Neural progenitor cell (in vitro differentiated cells): ENCODE data around the gene COTL1. TPM values are rescaled to one million over a fixed set of nuclear protein-coding genes. Genes with fewer than 3 reads are reported as not detected.

ENCODE experiments used
- DNase-seq: peaks from one replicate; pipeline ENCODE4 v3.0.0-alpha.2; 2016; ENCODE audit warnings: low spot score
- H2AFZ ChIP-seq: fragments of 200-600 bp; sonication (generic); replicated peaks from 2 replicates; pipeline ENCODE4 v1.6.1; 2016; ENCODE audit warnings: antibody characterized with exemption
- H3F3A ChIP-seq: fragments of 200-600 bp; sonication (generic); 2 replicates; pipeline ENCODE4 v1.6.1; 2016; ENCODE audit warnings: antibody characterized with exemption, low read depth
- H3K27ac ChIP-seq: fragments of 200-600 bp; sonication (generic); 2 replicates; pipeline ENCODE4 v1.5.1; 2016; ENCODE audit warnings: mild to moderate bottlenecking
- H3K27me3 ChIP-seq: fragments of 200-600 bp; sonication (generic); 2 replicates; pipeline ENCODE4 v1.6.1; 2016; ENCODE audit warnings: mild to moderate bottlenecking, moderate library complexity
- H3K36me3 ChIP-seq: fragments of 200-600 bp; sonication (generic); 2 replicates; pipeline ENCODE4 v1.5.1; 2016
- H3K4me1 ChIP-seq: fragments of 200-600 bp; sonication (generic); 2 replicates; pipeline ENCODE4 v1.6.1; 2016; ENCODE audit warnings: mixed run types
- H3K4me2 ChIP-seq: fragments of 200-600 bp; sonication (generic); 2 replicates; pipeline ENCODE4 v1.6.1; 2016
- H3K4me3 ChIP-seq: fragments of 200-600 bp; sonication (generic); 2 replicates; pipeline ENCODE4 v1.5.1; 2016
- H3K79me2 ChIP-seq: fragments of 200-600 bp; sonication (generic); 2 replicates; pipeline ENCODE4 v1.6.1; 2016; ENCODE audit warnings: low read depth
- H3K9ac ChIP-seq: fragments of 200-600 bp; sonication (generic); 2 replicates; pipeline ENCODE4 v1.6.1; 2016
- H3K9me3 ChIP-seq: fragments of 200-600 bp; sonication (generic); 2 replicates; pipeline ENCODE4 v1.5.1; 2016; ENCODE audit warnings: low read depth
- H4K20me1 ChIP-seq: fragments of 200-600 bp; sonication (generic); 2 replicates; pipeline ENCODE4 v1.6.1; 2016; ENCODE audit warnings: low read depth
- H3K27ac Mint-ChIP-seq: 3 replicates; pipeline ENCODE4 v1.8.0; 2021; ENCODE audit warnings: mixed read lengths
- H3K27me3 Mint-ChIP-seq: 2 replicates; pipeline ENCODE4 v1.8.0; 2022; ENCODE audit warnings: low read depth, mild to moderate bottlenecking, inconsistent platforms, moderate library complexity, mixed read lengths; ENCODE audit not compliant: insufficient read depth
- H3K36me3 Mint-ChIP-seq: 3 replicates; pipeline ENCODE4 v1.8.0; 2021; ENCODE audit warnings: mixed read lengths
- H3K4me1 Mint-ChIP-seq: 3 replicates; pipeline ENCODE4 v1.8.0; 2021; ENCODE audit warnings: mixed read lengths
- H3K4me3 Mint-ChIP-seq: 3 replicates; pipeline ENCODE4 v1.8.0; 2021; ENCODE audit warnings: mild to moderate bottlenecking, moderate library complexity, mixed read lengths
- H3K9me3 Mint-ChIP-seq: 3 replicates; pipeline ENCODE4 v1.8.0; 2020; ENCODE audit warnings: mixed read lengths
- CTCF ChIP-seq: fragments of 200-600 bp; sonication (generic); IDR thresholded peaks from 2 replicates; pipeline ENCODE4 v1.5.1; 2017; ENCODE audit warnings: antibody characterized with exemption, mild to moderate bottlenecking
- EZH2 ChIP-seq: fragments of 200-600 bp; sonication (generic); IDR thresholded peaks from 2 replicates; pipeline ENCODE4 v1.6.1; 2017; ENCODE audit warnings: antibody characterized with exemption, mild to moderate bottlenecking, moderate library complexity
- EZH2phosphoT487 ChIP-seq: fragments of 200-600 bp; sonication (generic); IDR thresholded peaks from 2 replicates; pipeline ENCODE4 v1.6.1; 2017; ENCODE audit warnings: antibody characterized with exemption
- total RNA-seq: library from RNA; depleted of rRNA; stranded (reverse); fragments of >200 nt; gene quantifications from 2 replicates; pipeline ENCODE4 v1.2.3, GENCODE V29; 2015; ENCODE audit warnings: low replicate concordance

Gene COTL1
- total RNA-seq, 1 donor from 2014 or later, result 46.9 TPM

DNA sequence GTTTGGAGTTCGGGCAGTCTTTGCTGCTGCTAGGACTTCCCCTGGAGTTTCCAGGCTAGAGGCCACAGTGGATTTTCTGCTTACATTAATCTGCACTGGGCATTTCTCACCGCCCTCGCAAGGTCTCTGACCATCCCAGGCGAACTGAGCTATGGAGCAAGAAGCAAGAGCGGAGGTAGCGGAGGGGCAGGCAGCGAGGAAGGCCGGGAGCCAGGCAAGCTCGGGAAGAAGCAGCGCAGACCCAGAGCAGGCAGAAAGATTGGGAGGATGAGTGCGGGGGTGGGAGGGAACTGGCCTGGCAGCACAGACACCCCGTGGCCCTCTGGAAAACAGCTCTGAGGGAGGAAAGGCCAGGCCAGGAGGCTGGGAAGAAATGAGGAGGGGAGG, 3.8 kb downstream of the COTL1 start:
- Mint-ChIP-seq H3K27me3 (peaks cover 9% of the 10 kb centered on the region), H3K9me3 (no peaks in the 10 kb centered on the region), H3K4me1 (peaks cover 59% of the 10 kb centered on the region), H3K4me3 (peak overlapping the region; percentile 63), H3K27ac (peak overlapping the region; percentile 90), H3K36me3 (peaks cover 38% of the 10 kb centered on the region)
- H4K20me1 ChIP-seq, result peaks cover 71% of the 10 kb centered on the region
- no peaks in the 10 kb centered on the region for H3K9me3 ChIP-seq
- H3K4me3 ChIP-seq, result no peak overlapping the region
- peaks cover 12% of the 10 kb centered on the region for H3K27me3 ChIP-seq
- peaks cover 25% of the 10 kb centered on the region for H3K4me1 ChIP-seq
- no peak overlapping the region for H3K9ac ChIP-seq
- H3K27ac ChIP-seq, result peak overlapping the region; percentile 44
- H3K79me2 ChIP-seq, result peaks cover 82% of the 10 kb centered on the region
- H3F3A ChIP-seq, result peaks cover 22% of the 10 kb centered on the region
- peak overlapping the region; percentile 5 for H3K4me2 ChIP-seq
- H2AFZ ChIP-seq, result no peak overlapping the region
- no peaks in the 10 kb centered on the region for H3K36me3 ChIP-seq
- TF ChIP-seq CTCF, result no peak
- no peak for TF ChIP-seq EZH2
- no peak for TF ChIP-seq EZH2phosphoT487
- no peak for DNase-seq

DNA sequence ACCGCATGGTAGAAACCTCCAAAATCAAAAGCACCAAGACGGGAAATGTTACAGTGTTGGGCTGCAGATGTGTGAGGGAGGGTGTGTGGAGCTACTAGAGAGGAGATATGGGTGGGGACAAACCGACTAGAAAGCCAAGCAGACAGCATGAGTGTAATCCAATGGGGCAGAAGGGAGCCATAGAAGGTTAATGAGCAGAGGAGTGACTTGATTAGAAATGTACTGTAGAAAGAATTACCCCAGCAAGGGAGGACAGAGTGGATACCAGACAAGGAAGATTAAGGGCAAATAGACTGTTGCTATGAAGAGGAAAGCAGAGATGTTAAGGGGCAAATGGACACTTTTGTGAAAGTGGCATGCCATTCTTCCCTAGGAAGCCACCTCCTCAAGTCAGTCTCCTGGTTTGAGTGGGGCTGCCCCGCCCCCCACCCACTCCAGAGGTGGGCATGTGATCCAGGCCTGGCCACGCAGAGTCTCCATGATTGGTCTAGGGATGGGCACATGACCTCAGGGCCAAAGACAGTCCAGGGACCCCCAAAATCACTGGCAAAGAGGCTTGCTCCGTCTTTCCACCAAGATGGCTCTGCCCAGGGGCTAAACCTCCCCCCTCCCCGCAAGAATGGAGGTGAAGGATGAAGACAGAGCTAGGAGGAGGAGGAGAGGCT, 4.3 kb downstream of the COTL1 start:
- no peaks in the 10 kb centered on the region for H3K36me3 ChIP-seq
- peaks cover 87% of the 10 kb centered on the region for H3K79me2 ChIP-seq
- Mint-ChIP-seq H3K4me1 (peaks cover 54% of the 10 kb centered on the region), H3K27ac (peak overlapping the region; percentile 90), H3K4me3 (peak overlapping the region; percentile 63), H3K36me3 (peaks cover 40% of the 10 kb centered on the region), H3K9me3 (no peaks in the 10 kb centered on the region), H3K27me3 (peaks cover 5% of the 10 kb centered on the region)
- no peaks in the 10 kb centered on the region for H3K9me3 ChIP-seq
- peaks cover 25% of the 10 kb centered on the region for H3K4me1 ChIP-seq
- DNase-seq, result no peak
- no peak overlapping the region for H3K4me2 ChIP-seq
- H3K9ac ChIP-seq, result no peak overlapping the region
- no peak overlapping the region for H2AFZ ChIP-seq
- H3K27ac ChIP-seq, result no peak overlapping the region
- H4K20me1 ChIP-seq, result peaks cover 71% of the 10 kb centered on the region
- no peak overlapping the region for H3K4me3 ChIP-seq
- H3K27me3 ChIP-seq, result peaks cover 12% of the 10 kb centered on the region
- H3F3A ChIP-seq, result peaks cover 17% of the 10 kb centered on the region
- TF ChIP-seq CTCF (no peak), EZH2phosphoT487 (no peak), EZH2 (no peak)

DNA sequence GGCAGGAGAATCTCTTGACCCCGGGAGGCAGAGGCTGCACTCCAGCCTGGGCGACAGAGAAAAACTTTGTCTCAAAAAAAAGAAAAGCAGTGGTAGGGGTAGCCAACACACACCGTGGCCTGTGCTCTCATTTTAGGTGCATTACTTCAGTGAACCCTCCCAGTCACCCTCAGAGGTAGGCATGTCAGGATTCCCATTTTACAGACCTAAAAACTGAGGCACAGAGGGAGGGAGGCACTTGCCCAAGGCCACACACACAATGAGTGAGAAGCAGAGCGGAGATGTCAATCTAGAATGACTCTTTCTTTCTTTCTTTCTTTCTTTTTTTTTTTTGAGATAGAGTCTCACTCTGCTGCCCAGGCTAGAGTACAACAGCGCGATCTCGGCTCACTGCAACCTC, 5.2 kb downstream of the COTL1 start:
- H3K4me3 Mint-ChIP-seq, result no peak overlapping the region
- Histone ChIP-seq H4K20me1 (peaks cover 75% of the 10 kb centered on the region), H3K4me2 (no peak overlapping the region), H3K79me2 (peaks cover 95% of the 10 kb centered on the region), H3K9ac (no peak overlapping the region), H3K27me3 (peaks cover 12% of the 10 kb centered on the region), H3K27ac (no peak overlapping the region), H3F3A (peaks cover 17% of the 10 kb centered on the region), H3K4me3 (no peak overlapping the region), H3K4me1 (peaks cover 25% of the 10 kb centered on the region), H2AFZ (no peak overlapping the region), H3K36me3 (no peaks in the 10 kb centered on the region), H3K9me3 (no peaks in the 10 kb centered on the region)
- H3K9me3 Mint-ChIP-seq, result no peaks in the 10 kb centered on the region
- no peak overlapping the region for H3K27ac Mint-ChIP-seq
- peaks cover 5% of the 10 kb centered on the region for H3K27me3 Mint-ChIP-seq
- TF ChIP-seq CTCF, result no peak
- no peak for TF ChIP-seq EZH2
- no peak for TF ChIP-seq EZH2phosphoT487
- peaks cover 48% of the 10 kb centered on the region for H3K36me3 Mint-ChIP-seq
- DNase-seq, result no peak
- H3K4me1 Mint-ChIP-seq, result peaks cover 54% of the 10 kb centered on the region
